ENCODE data around the gene CHD6. TPM values are rescaled to one million over a fixed set of nuclear protein-coding genes. Genes with fewer than 3 reads are reported as not detected.

CHD6 gene
- total and polyA plus RNA-seq, 2 of the 13 experiments (the other 11 are each of a cell fraction or from before 2014, with no cell fraction given), result 14.4 to 52.0 TPM

DNA sequence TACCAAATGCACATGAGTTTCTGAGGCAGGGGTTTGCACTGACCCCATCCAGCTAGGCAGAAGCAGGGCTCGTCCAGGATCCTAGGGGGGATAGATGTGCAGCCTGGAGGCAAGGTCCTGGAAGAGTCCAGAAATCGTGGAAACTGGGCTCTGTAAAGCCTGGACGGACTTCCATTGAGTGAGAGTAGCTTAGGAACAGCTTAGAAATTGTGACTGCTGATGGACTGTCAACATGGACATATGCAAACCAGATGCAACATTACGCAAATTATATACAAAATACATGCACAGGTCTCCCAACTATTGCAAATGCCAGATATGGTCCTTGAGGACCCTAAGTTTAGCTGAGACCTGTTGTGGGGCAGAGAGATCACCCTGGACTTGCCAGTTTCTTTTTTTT, 246.8 kb downstream of the CHD6 start (continued):
- TF ChIP-seq ZBTB10 (CRISPR knock-in tag; IDR thresholded peaks at IDR 0.05; ENCODE audit: borderline replicate concordance) (no peak), ZNF790 (CRISPR knock-in tag; IDR thresholded peaks at IDR 0.05; ENCODE audit: borderline replicate concordance) (no peak), ZNF33B (CRISPR knock-in tag; IDR thresholded peaks at IDR 0.05) (no peak), DNMT3B (CRISPR knock-in tag; conservative IDR thresholded peaks at IDR 0.05) (no peak), ZNF512 (CRISPR knock-in tag; IDR thresholded peaks at IDR 0.05) (no peak)

- no TSS peak for BruUV-seq (replicated peaks)
- Histone ChIP-seq H4K20me1 (ENCODE audit: insufficient read depth, low read length) (no peaks in the 10 kb centered on the region), H3K79me2 (ENCODE audit: insufficient read depth, low read length) (no peaks in the 10 kb centered on the region), H3K4me2 (ENCODE audit: low read depth, low read length) (no peak overlapping the region), H3K4me3 (replicated peaks in 1 of 3; ENCODE audit: insufficient read depth in 1 of 3, low read depth in 2 of 3, low read length in 3 of 3) (no peak overlapping the region), H3K9ac (ENCODE audit: insufficient read depth, low read depth, low read length) (no peak overlapping the region), H3K9me3 (ENCODE audit: low read length) (no peaks in the 10 kb centered on the region), H2AFZ (ENCODE audit: low read length) (no peak overlapping the region), H3K36me3 (replicated peaks in 1 of 2; ENCODE audit: control insufficient read depth in 1 of 2, insufficient read depth in 2 of 2, low read length in 2 of 2) (no peaks in the 10 kb centered on the region), H3K27ac (ENCODE audit: extremely low read length, insufficient read depth, low read length) (no peak overlapping the region), H3K4me1 (ENCODE audit: insufficient read depth, low read length) (peaks cover 21% of the 10 kb centered on the region), H3K27me3 (ENCODE audit: control insufficient read depth in 1 of 2, insufficient read depth in 2 of 2, low read length in 2 of 2) (peaks cover 22 to 47% of the 10 kb centered on the region in 2 experiments)
- in situ Hi-C loops (cut with HindIII; ENCODE audit: extremely low pct_ligation_motif_present, low pct_unique_long_range_greater_than_20kb), result no loop called here
- FAIRE-seq (no peak), DNase-seq (ENCODE audit: low spot score) (no peak), ATAC-seq (no peak)
- WGBS (ENCODE audit: low lambda C conversion rate), result 24% methylated on average over 5 of the region's 5 CpGs
- intact Hi-C loops (cut with micrococcal nuclease; ENCODE audit: unreplicated experiment), result no loop called here
- ChIA-PET POLR2A (no interaction called here), CTCF (ENCODE audit: low intra/inter-chr PET ratio, low total read pairs) (no interaction called here)
- no peak for TF ChIP-seq ZNF138 (CRISPR knock-in tag; IDR thresholded peaks at IDR 0.05; ENCODE audit: low read depth)
- TF ChIP-seq, protein P1, sequence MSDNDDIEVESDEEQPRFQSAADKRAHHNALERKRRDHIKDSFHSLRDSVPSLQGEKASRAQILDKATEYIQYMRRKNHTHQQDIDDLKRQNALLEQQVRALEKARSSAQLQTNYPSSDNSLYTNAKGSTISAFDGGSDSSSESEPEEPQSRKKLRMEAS (IDR thresholded peaks at IDR 0.05), result no peak
- TF ChIP-seq KDM1A (CRISPR knock-in tag; IDR thresholded peaks at IDR 0.05), result no peak
Measured at GRCh38 chr20:41370176-41370575, 248.0 kb downstream of the CHD6 start.

All from HepG2 (cell line).